ENCODE data around the gene MERTK. TPM values are rescaled to one million over a fixed set of nuclear protein-coding genes. Genes with fewer than 3 reads are reported as not detected.
"Not testable (repeated sequence)": the region's sequence is repeated elsewhere in the genome, so short reads cannot be mapped to it uniquely, and the experiment has no call there.

MERTK gene
- total RNA-seq, 1 donor from 2014 or later: 1.5 TPM

GRCh38 chr2:111910609-111911277 lies 12.3 kb downstream of the MERTK start:
- H3K27me3 Mint-ChIP-seq (ENCODE audit: unreplicated experiment): peaks cover 30% of the 10 kb centered on the region
- no peak for DNase-seq (ENCODE audit: extremely low spot score, unreplicated experiment)
- no peak overlapping the region for H3K4me3 Mint-ChIP-seq (ENCODE audit: unreplicated experiment)
- H3K27ac Mint-ChIP-seq (ENCODE audit: unreplicated experiment): no peak overlapping the region
- H3K36me3 Mint-ChIP-seq (ENCODE audit: unreplicated experiment): no peaks in the 10 kb centered on the region
- no peak for TF ChIP-seq CTCF (IDR thresholded peaks at IDR 0.05)
- H3K9me3 Mint-ChIP-seq (ENCODE audit: unreplicated experiment): no peaks in the 10 kb centered on the region
- H3K4me1 Mint-ChIP-seq (ENCODE audit: unreplicated experiment): peaks cover 10% of the 10 kb centered on the region

GRCh38 chr2:111911295-111911977 lies 13.0 kb downstream of the MERTK start:
- H3K27ac Mint-ChIP-seq (ENCODE audit: unreplicated experiment); H3K4me1 Mint-ChIP-seq (ENCODE audit: unreplicated experiment); H3K4me3 Mint-ChIP-seq (ENCODE audit: unreplicated experiment); H3K9me3 Mint-ChIP-seq (ENCODE audit: unreplicated experiment); DNase-seq (ENCODE audit: extremely low spot score, unreplicated experiment); H3K36me3 Mint-ChIP-seq (ENCODE audit: unreplicated experiment): not testable (repeated sequence)
- peaks cover 30% of the 10 kb centered on the region for H3K27me3 Mint-ChIP-seq (ENCODE audit: unreplicated experiment)

- Mint-ChIP-seq H3K36me3 (ENCODE audit: unreplicated experiment) (peaks cover 4% of the 10 kb centered on the region), H3K27me3 (ENCODE audit: unreplicated experiment) (peaks cover 27% of the 10 kb centered on the region), H3K4me3 (ENCODE audit: unreplicated experiment) (no peak overlapping the region), H3K9me3 (ENCODE audit: unreplicated experiment) (no peaks in the 10 kb centered on the region), H3K27ac (ENCODE audit: unreplicated experiment) (no peak overlapping the region), H3K4me1 (ENCODE audit: unreplicated experiment) (no peaks in the 10 kb centered on the region)
- no peak for DNase-seq (ENCODE audit: extremely low spot score, unreplicated experiment)
- TF ChIP-seq CTCF (IDR thresholded peaks at IDR 0.05): no peak
Measured at GRCh38 chr2:111912547-111912946, 14.1 kb downstream of the MERTK start.

- peaks cover 18% of the 10 kb centered on the region for H3K27me3 Mint-ChIP-seq (ENCODE audit: unreplicated experiment)
- H3K9me3 Mint-ChIP-seq (ENCODE audit: unreplicated experiment): no peaks in the 10 kb centered on the region
- no peak for TF ChIP-seq CTCF (IDR thresholded peaks at IDR 0.05)
- peaks cover 24% of the 10 kb centered on the region for H3K4me1 Mint-ChIP-seq (ENCODE audit: unreplicated experiment)
- H3K27ac Mint-ChIP-seq (ENCODE audit: unreplicated experiment): no peak overlapping the region
- H3K36me3 Mint-ChIP-seq (ENCODE audit: unreplicated experiment): peaks cover 4% of the 10 kb centered on the region
- no peak for DNase-seq (ENCODE audit: extremely low spot score, unreplicated experiment)
- no peak overlapping the region for H3K4me3 Mint-ChIP-seq (ENCODE audit: unreplicated experiment)
Measured at GRCh38 chr2:111917106-111917505, 18.7 kb downstream of the MERTK start.

- Mint-ChIP-seq H3K36me3 (ENCODE audit: unreplicated experiment) (peaks cover 4% of the 10 kb centered on the region), H3K4me3 (ENCODE audit: unreplicated experiment) (peak overlapping the region; percentile 33), H3K27me3 (ENCODE audit: unreplicated experiment) (peaks cover 17% of the 10 kb centered on the region), H3K9me3 (ENCODE audit: unreplicated experiment) (no peaks in the 10 kb centered on the region), H3K27ac (ENCODE audit: unreplicated experiment) (peak overlapping the region; percentile 67), H3K4me1 (ENCODE audit: unreplicated experiment) (peaks cover 29% of the 10 kb centered on the region)
- no peak for DNase-seq (ENCODE audit: extremely low spot score, unreplicated experiment)
- TF ChIP-seq CTCF (IDR thresholded peaks at IDR 0.05): no peak
Measured at GRCh38 chr2:111918383-111918806, 20.0 kb downstream of the MERTK start.

Data from osteocyte (in vitro differentiated cells).